Thoracic aorta (tissue), 2 donors: ENCODE data around the gene CCDC148. TPM values are rescaled to one million over a fixed set of nuclear protein-coding genes. Genes with fewer than 3 reads are reported as not detected.

ENCODE experiments used
- ATAC-seq: fragments of 150-250 bp; one replicate; pipeline ENCODE4 v1.8.0; 2017; ENCODE audit warnings: low read depth; ENCODE audit not compliant: insufficient number of reproducible peaks, low FRiP score
- DNase-seq: peaks from one replicate; pipeline ENCODE4 v3.0.0-alpha.2; 2020; ENCODE audit warnings: low spot score
- H3K27ac ChIP-seq, 2 donors: fragments of 200-600 bp; sonication (generic); 1 replicate in 1 of 2; 2 replicates in 1 of 2; pipeline ENCODE4 v1.5.1; 2016; ENCODE audit warnings: mild to moderate bottlenecking in 2 of 2, moderate library complexity in 2 of 2
- H3K27me3 ChIP-seq: fragments of 200-600 bp; sonication (generic); replicated peaks from 2 replicates; pipeline ENCODE4 v1.6.0; 2016; ENCODE audit warnings: mild to moderate bottlenecking; ENCODE audit not compliant: insufficient read depth
- H3K36me3 ChIP-seq: fragments of 200-600 bp; sonication (generic); one replicate; pipeline ENCODE4 v1.5.1; 2016
- H3K4me1 ChIP-seq, 2 donors: fragments of 200-600 bp; sonication (generic); 1 replicate in 1 of 2; 2 replicates in 1 of 2; pipeline versions ENCODE4 v1.5.1 to v1.6.0; 2016; ENCODE audit warnings: low read depth in 2 of 2, mild to moderate bottlenecking in 1 of 2; ENCODE audit not compliant: control insufficient read depth in 1 of 2
- H3K4me3 ChIP-seq: fragments of 200-600 bp; sonication (generic); 2 replicates; pipeline ENCODE4 v1.5.1; 2016; ENCODE audit warnings: mild to moderate bottlenecking
- H3K9me3 ChIP-seq: fragments of 200-600 bp; sonication (generic); 2 replicates; pipeline ENCODE4 v1.5.1; 2016
- CTCF ChIP-seq: fragments of 200-600 bp; sonication (generic); IDR thresholded peaks from one replicate; pipeline ENCODE4 v1.5.1; 2019; ENCODE audit warnings: antibody characterized with exemption
- total RNA-seq, 2 donors: library from RNA; depleted of rRNA; stranded (reverse); fragments of >200 nt; gene quantifications; one replicate each; pipeline versions ENCODE4 v1.1.0 to v1.2.3, GENCODE V29; 2016

The CCDC148 gene
- total RNA-seq, 2 donors from 2014 or later, result 0.71 TPM; not detected in 1

DNA sequence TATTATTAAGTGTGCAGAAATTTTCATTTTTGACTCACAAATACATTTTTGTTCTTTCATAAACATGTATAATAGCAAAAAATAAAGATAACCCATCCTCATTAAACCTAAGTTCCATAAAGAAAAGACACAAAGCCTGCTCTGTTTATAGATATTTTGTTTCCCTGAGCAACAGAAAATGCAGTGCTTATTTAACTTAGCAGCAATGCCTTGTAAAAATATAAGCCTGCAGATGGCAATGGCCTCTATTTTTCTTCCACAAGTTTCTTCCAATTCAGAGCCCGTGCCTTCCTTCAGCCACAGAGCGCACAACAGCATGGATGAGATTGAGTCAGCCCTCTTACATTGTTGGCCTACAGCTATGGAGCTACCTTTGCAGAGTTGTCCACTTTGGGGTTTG is 43.8 kb upstream of the CCDC148 start:
- DNase-seq (no peak), ATAC-seq (no peak)
- no peak overlapping the region for H3K4me3 ChIP-seq
- no peak overlapping the region for H3K27ac ChIP-seq
- H3K9me3 ChIP-seq, result no peaks in the 10 kb centered on the region
- H3K27me3 ChIP-seq, result no peaks in the 10 kb centered on the region
- H3K36me3 ChIP-seq, result no peaks in the 10 kb centered on the region
- peaks cover 2 to 15% of the 10 kb centered on the region in 2 donors for H3K4me1 ChIP-seq
- TF ChIP-seq CTCF, result no peak

- no peak for DNase-seq
- Histone ChIP-seq H3K9me3 (no peaks in the 10 kb centered on the region), H3K4me1 (peaks cover 5 to 15% of the 10 kb centered on the region in 2 donors), H3K4me3 (no peak overlapping the region), H3K36me3 (no peaks in the 10 kb centered on the region), H3K27ac (no peak overlapping the region), H3K27me3 (no peaks in the 10 kb centered on the region)
- no peak for ATAC-seq
- no peak for TF ChIP-seq CTCF
These were observed 42.8 kb upstream of the CCDC148 start for GRCh38 chr2:158499383-158499782.

DNA sequence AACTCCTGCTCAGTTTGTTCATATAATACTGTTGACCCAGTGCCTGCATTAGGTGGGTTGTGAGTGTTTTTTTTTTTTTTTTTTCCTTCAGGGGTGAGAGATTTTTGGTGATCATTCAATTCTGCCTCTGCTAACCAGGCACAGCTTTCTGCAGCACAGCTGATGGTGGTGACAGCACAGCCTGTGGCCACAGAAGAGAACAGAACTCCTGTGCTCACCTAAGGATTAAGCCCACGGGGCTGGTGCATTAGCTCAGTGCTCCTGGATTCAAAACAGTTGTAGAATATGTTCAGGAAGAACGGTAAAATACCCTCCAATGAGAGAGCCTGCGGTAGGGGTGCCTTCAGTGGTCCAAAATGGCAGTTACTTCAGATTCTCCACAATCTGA is 42.2 kb upstream of the CCDC148 start:
- no peaks in the 10 kb centered on the region for H3K36me3 ChIP-seq
- H3K4me3 ChIP-seq, result no peak overlapping the region
- H3K9me3 ChIP-seq, result no peaks in the 10 kb centered on the region
- no peak for TF ChIP-seq CTCF
- H3K4me1 ChIP-seq, result peaks cover 5 to 15% of the 10 kb centered on the region in 2 donors
- no peaks in the 10 kb centered on the region for H3K27me3 ChIP-seq
- ATAC-seq (no peak), DNase-seq (no peak)
- no peak overlapping the region for H3K27ac ChIP-seq

DNA sequence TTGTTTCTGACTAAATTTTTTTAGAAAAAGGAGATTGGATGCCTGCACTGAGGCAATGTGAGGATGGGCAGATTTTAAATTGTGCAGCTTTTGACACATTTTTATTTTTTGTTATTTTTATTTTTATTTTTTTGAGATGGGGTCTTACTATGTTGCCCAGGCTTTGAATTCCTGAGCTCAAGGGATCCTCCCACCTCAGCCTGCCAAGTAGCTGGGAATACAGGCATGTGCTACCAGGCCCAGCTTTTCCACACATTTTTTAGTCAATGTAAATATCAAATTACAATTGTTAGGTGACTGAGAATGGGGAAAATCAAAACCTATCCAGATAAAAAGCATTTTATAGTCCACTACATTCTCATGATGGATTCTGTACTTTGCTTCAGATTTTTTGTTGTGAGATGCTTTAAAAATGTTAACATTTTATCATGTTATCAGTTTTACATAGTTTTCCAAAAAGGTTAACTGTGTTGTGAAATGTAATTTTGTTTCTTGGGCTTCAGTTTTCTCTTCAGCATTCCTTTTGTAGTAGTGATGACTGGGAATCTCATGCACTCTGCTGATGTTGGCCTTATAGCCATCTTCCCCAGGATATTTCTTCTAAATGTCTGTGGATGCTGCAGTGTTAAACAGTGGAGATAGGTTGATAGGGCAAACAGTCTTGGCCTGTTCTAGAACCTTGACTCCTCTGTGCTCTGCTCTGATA is 41.6 kb upstream of the CCDC148 start:
- ATAC-seq (no peak), DNase-seq (no peak)
- Histone ChIP-seq H3K36me3 (no peaks in the 10 kb centered on the region), H3K27me3 (no peaks in the 10 kb centered on the region), H3K27ac (no peak overlapping the region), H3K4me3 (no peak overlapping the region), H3K9me3 (no peaks in the 10 kb centered on the region), H3K4me1 (peaks cover 10 to 15% of the 10 kb centered on the region in 2 donors)
- no peak for TF ChIP-seq CTCF

DNA sequence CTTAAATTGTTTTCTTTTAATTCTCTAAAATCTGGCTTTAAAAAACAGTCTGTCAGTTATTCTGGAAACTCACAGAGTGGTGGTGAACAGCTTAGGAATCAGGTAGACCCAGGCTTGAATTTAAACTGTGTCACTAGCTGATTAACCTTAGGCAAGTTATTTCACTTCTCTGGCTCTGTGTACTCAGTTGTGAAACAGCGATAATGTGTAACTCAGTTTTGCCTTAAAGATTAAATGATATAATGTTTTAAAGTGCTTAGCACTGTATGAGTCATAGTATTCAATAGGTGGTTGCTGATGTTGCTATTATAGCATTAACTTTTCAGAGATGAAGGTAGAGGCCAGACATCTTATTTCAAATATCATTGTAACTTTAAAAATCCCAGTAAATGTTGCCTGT is 40.9 kb upstream of the CCDC148 start:
- TF ChIP-seq CTCF, result no peak
- ATAC-seq, result no peak

More for the DNA sequence above, 40.9 kb upstream of the CCDC148 start:
- Histone ChIP-seq H3K27ac (no peak overlapping the region), H3K9me3 (no peaks in the 10 kb centered on the region), H3K36me3 (no peaks in the 10 kb centered on the region), H3K4me1 (peaks cover 10 to 15% of the 10 kb centered on the region in 2 donors), H3K4me3 (no peak overlapping the region), H3K27me3 (no peaks in the 10 kb centered on the region)
- no peak for DNase-seq
